ENCODE data around the gene PEAR1.

The PEAR1 gene

DNA sequence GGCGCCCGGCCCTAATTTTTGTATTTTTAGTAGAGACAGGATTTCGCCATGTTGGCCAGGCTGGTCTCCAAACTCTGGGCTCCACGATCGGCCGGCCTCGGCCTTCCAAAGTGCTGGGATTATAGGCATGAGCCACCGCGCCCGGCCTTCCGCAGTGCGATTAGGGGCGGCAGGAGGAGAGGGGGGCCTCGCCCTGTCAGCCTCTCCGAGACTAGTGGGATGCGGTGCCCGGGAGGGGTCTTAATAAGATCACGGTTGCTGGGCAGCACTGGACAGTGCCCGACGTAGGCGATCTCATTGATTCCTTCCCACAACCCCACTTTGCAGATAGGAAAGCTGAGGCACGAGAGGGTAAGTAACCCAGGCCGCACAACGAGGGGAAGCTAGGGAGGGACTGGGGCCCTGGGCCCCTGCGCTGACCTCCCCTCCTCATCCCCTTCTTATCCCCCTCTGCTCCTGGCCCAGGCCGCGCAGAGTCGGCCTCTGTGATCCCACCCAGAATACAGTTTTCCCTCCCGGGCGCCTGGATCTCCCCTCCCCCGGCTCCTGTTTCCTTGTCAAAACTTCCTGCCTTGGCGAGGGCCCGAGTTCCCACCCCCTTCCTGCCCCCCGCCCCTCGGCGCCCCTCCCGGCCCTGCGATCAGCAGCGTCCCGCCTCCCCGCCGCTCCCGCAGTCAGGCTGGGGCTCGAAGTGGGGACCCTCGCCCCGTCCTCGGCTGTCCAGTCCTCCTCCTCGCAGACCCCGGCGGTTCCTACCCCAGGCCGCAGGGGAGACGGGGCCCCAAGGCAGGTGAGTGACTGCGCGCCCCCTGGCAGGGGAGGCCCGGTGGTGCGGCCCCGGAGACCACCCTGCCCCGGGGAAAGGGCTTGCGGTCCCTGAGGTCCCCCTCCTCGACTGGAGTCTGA is at the start of gene PEAR1:
Gene PEAR1, plus strand, starts transcription at position 671 of the 906 bp plus-strand sequence. CDS start 10,209 bp downstream, outside the sequence.
- no peaks in the 10 kb centered on the region for H3K9me3 Mint-ChIP-seq
- peak within 1 kb of the TSS; percentile 68 for H3K4me3 Mint-ChIP-seq
- no peak within 1 kb of the TSS for H3K27ac Mint-ChIP-seq
- H3K4me1 Mint-ChIP-seq (ENCODE audit: low read depth), result peaks cover 10% of the 10 kb centered on the region
- peaks cover 58% of the 10 kb centered on the region for H3K27me3 Mint-ChIP-seq (ENCODE audit: low read depth)
- H3K36me3 Mint-ChIP-seq (ENCODE audit: low read depth), result no peaks in the 10 kb centered on the region

GRCh38 chr1:156844102-156844501 is 49.4 kb upstream of the PEAR1 start:
- Mint-ChIP-seq H3K9me3 (no peaks in the 10 kb centered on the region), H3K27ac (no peak overlapping the region), H3K36me3 (ENCODE audit: low read depth) (peaks cover 3% of the 10 kb centered on the region), H3K27me3 (ENCODE audit: low read depth) (peaks cover 65% of the 10 kb centered on the region), H3K4me1 (ENCODE audit: low read depth) (peaks cover 34% of the 10 kb centered on the region), H3K4me3 (peak overlapping the region; percentile 36)

- H3K27ac Mint-ChIP-seq, result no peak overlapping the region
- peak overlapping the region; percentile 26 for H3K4me3 Mint-ChIP-seq
- peaks cover 34% of the 10 kb centered on the region for H3K4me1 Mint-ChIP-seq (ENCODE audit: low read depth)
- peaks cover 3% of the 10 kb centered on the region for H3K36me3 Mint-ChIP-seq (ENCODE audit: low read depth)
- H3K9me3 Mint-ChIP-seq, result no peaks in the 10 kb centered on the region
- H3K27me3 Mint-ChIP-seq (ENCODE audit: low read depth), result peaks cover 64% of the 10 kb centered on the region
These were observed 48.9 kb upstream of the PEAR1 start for GRCh38 chr1:156844638-156845037.

DNA sequence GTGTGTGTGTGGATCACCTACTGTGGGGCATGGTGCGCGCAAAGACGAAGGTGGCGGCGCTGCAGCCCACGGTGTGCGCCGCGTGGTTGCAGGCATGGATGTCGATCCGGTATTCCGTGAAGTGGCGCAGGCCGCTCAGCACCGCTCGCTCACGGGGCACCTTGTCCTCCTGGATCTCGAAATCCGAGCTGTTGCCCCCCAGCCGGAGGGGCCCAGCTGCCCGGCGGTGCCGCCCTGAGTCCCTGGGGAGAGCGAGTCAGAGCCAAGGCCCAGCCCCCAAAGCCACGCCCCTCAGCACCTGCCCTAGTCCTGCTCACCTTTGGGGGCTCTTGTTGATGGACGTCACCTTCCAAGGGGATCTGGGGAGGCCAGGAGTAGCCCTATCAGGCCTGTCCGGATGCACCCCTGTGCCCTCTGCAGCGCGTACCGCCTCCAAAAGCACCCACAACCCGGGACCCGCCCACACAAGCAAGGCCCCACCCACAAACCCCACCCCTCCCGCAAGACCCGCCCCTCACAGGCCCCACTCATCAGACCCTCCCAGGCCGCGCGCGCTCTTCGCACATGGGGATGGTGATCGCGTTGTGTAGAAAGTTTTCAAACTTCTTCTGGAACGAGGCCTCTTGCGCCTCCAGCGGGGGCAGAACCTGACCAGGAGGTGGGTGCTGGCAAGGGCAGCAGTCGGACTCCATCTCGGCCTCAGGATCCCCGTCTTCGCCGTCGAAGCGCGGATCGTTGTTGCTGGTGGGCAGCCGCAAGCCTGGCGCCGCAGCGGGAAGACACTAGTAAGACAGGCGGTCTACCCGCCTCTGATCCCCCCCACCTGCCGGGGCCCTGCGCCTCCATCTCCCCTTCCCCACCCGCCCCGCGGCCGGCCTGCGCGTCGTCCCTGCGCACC is 48.2 kb upstream of the PEAR1 start:
- Mint-ChIP-seq H3K36me3 (ENCODE audit: low read depth) (peaks cover 3% of the 10 kb centered on the region), H3K9me3 (no peaks in the 10 kb centered on the region), H3K4me1 (ENCODE audit: low read depth) (peaks cover 31% of the 10 kb centered on the region), H3K27me3 (ENCODE audit: low read depth) (peaks cover 63% of the 10 kb centered on the region), H3K27ac (no peak overlapping the region), H3K4me3 (peak overlapping the region; percentile 38)

DNA sequence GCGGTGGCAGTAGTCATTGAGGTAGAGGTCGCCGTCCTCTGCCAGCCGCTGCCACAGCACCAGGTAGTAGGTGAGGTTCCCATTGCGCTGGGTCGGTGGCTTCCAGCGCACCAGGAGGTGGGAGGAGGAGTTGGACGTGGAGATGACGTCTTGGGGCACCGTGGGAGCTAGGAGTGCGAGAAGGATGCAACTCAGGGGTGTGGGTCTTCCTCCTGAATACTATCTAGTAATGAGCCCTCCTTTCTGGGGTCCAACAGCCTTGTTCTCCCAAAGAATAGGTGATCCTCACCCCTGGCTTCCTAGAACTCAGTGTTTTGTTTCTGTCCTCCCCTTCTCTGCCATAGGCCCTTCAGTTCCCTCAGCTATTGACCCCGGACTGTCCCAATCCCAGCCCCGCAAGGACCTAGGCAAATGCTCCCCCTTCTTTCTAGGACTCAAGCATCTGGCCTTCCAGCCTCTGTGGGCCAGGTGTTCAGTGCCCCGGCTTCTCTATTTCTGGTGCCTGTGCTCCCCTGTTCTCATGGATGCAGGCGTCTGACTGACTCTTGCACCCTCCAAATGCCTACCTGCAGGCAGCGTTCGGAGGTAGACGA is 47.5 kb upstream of the PEAR1 start:
- Mint-ChIP-seq H3K9me3 (no peaks in the 10 kb centered on the region), H3K27me3 (ENCODE audit: low read depth) (peaks cover 63% of the 10 kb centered on the region), H3K36me3 (ENCODE audit: low read depth) (peaks cover 3% of the 10 kb centered on the region), H3K4me3 (peak overlapping the region; percentile 71), H3K27ac (no peak overlapping the region), H3K4me1 (ENCODE audit: low read depth) (peaks cover 31% of the 10 kb centered on the region)

DNA sequence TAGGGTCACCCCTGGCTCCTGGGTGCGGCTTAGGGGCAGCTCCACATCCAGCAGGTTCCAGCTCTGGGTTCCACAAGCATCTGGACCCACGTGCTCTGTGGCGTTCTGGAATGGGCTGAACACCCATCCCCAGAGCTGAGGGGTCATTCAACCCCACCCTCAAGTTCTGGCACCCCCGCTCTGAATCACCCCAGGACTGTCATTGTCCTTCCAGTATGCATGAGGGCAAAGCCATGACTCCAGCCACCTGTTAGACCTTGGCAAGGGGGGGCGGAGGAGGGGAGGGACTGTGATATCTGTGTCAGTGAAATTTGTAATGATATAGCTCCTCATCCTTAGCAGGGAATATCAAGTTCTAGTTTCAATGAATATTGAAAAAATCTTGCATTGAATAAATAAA is 46.9 kb upstream of the PEAR1 start:
- H3K4me1 Mint-ChIP-seq (ENCODE audit: low read depth), result peaks cover 31% of the 10 kb centered on the region
- no peak overlapping the region for H3K27ac Mint-ChIP-seq
- H3K27me3 Mint-ChIP-seq (ENCODE audit: low read depth), result peaks cover 61% of the 10 kb centered on the region
- no peak overlapping the region for H3K4me3 Mint-ChIP-seq
- peaks cover 3% of the 10 kb centered on the region for H3K36me3 Mint-ChIP-seq (ENCODE audit: low read depth)
- H3K9me3 Mint-ChIP-seq, result no peaks in the 10 kb centered on the region

GRCh38 chr1:156847591-156848460 is 45.7 kb upstream of the PEAR1 start:
- no peaks in the 10 kb centered on the region for H3K9me3 Mint-ChIP-seq
- H3K4me3 Mint-ChIP-seq, result no peak overlapping the region
- peaks cover 31% of the 10 kb centered on the region for H3K4me1 Mint-ChIP-seq (ENCODE audit: low read depth)
- H3K27ac Mint-ChIP-seq, result no peak overlapping the region
- H3K36me3 Mint-ChIP-seq (ENCODE audit: low read depth), result peaks cover 3% of the 10 kb centered on the region
- peaks cover 52% of the 10 kb centered on the region for H3K27me3 Mint-ChIP-seq (ENCODE audit: low read depth)

DNA sequence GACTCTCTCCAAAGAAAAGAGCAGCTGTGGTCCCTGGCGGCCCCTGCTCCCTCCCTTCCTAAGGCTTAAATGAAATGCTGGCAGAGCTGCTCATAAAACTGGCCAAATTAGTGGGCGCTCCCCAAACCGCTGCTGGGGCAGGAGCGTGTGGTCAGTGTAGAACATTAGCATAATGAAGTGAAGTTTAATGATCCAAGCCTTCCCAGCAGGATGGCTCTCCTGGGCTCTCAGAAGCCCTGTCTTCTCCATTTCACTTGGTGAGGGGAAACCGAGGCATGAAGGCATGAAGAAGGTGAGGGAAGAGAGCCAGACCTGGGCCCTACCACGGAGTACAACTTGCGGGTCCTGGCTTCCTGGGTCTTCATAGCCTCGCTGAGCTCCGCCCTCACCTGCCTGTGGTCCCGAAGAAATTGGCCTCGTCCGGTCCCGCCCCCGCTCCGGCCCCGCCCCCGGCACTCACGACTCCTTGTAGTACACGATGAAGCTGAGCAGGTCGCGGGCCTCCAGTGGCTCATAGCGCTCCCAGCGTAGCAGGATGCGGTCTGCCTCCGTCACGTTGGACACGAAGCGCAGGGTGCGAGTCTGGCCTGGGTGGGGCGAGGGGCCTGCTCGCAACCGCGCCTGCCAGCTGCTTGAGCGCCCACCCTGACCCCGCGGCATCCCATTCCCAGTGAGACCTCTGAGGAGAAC is 44.9 kb upstream of the PEAR1 start:
- Mint-ChIP-seq H3K9me3 (no peaks in the 10 kb centered on the region), H3K27me3 (ENCODE audit: low read depth) (peaks cover 45% of the 10 kb centered on the region), H3K27ac (peak overlapping the region; percentile 76), H3K4me1 (ENCODE audit: low read depth) (peaks cover 31% of the 10 kb centered on the region), H3K4me3 (peak overlapping the region; percentile 42), H3K36me3 (ENCODE audit: low read depth) (peaks cover 3% of the 10 kb centered on the region)

DNA sequence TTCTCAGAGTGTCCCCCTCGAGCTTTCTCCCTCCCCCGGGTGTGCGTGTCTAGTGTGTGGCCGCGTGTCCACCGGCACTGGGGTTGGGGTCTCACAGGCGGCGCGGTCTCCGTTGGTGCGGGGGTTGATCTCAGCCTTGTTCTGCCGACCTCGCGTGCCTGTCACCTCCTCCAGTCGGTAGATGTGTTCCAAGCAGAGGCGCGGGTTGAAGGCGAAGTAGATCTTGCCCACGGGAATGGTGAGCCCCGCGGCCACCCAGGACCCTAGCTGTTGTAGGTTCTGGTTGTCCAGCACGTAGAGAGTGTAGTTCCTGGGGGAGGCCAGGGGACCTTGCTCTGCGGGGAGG is 44.4 kb upstream of the PEAR1 start:
- Mint-ChIP-seq H3K9me3 (no peaks in the 10 kb centered on the region), H3K4me1 (ENCODE audit: low read depth) (peaks cover 28% of the 10 kb centered on the region), H3K27me3 (ENCODE audit: low read depth) (peaks cover 42% of the 10 kb centered on the region), H3K36me3 (ENCODE audit: low read depth) (peaks cover 1% of the 10 kb centered on the region), H3K4me3 (peak overlapping the region; percentile 42), H3K27ac (peak overlapping the region; percentile 76)

GRCh38 chr1:156851779-156852417 is 41.6 kb upstream of the PEAR1 start:
- peaks cover 24% of the 10 kb centered on the region for H3K27me3 Mint-ChIP-seq (ENCODE audit: low read depth)
- peaks cover 19% of the 10 kb centered on the region for H3K4me1 Mint-ChIP-seq (ENCODE audit: low read depth)
- no peak overlapping the region for H3K27ac Mint-ChIP-seq
- H3K4me3 Mint-ChIP-seq, result no peak overlapping the region
- H3K9me3 Mint-ChIP-seq, result no peaks in the 10 kb centered on the region
- H3K36me3 Mint-ChIP-seq (ENCODE audit: low read depth), result peaks cover 1% of the 10 kb centered on the region

- Mint-ChIP-seq H3K27me3 (ENCODE audit: low read depth) (peaks cover 24% of the 10 kb centered on the region), H3K27ac (no peak overlapping the region), H3K9me3 (no peaks in the 10 kb centered on the region), H3K36me3 (ENCODE audit: low read depth) (peaks cover 1% of the 10 kb centered on the region), H3K4me1 (ENCODE audit: low read depth) (peaks cover 14% of the 10 kb centered on the region), H3K4me3 (no peak overlapping the region)
These were observed 41.1 kb upstream of the PEAR1 start for GRCh38 chr1:156852418-156852874.

DNA sequence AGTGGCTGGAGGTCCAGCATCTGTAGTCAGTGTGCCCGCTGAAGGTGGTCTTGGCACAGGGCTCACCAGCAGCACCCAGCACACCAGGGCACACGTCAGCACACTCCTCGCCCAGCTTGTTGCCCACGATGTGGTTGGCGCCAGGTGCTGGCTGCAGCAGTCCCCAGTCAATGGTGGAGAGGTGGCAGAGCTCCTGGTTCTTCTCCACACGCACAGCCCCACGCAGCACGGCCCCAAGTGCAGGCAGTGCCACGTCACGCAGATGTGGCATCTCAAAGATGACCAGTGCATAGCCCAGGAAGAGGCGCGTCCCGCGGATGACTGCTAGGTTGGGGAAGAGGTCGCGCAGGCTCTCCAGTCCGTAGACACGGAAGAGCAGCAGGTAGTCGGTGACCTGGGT is 39.8 kb upstream of the PEAR1 start:
- H3K27ac Mint-ChIP-seq, result no peak overlapping the region

GRCh38 chr1:156854634-156855033 is 38.9 kb upstream of the PEAR1 start:
- Mint-ChIP-seq H3K27me3 (ENCODE audit: low read depth) (peaks cover 34% of the 10 kb centered on the region), H3K4me3 (no peak overlapping the region), H3K27ac (no peak overlapping the region), H3K36me3 (ENCODE audit: low read depth) (peaks cover 3% of the 10 kb centered on the region), H3K4me1 (ENCODE audit: low read depth) (peaks cover 8% of the 10 kb centered on the region), H3K9me3 (no peaks in the 10 kb centered on the region)

More for the DNA sequence above, 39.8 kb upstream of the PEAR1 start:
- peaks cover 3% of the 10 kb centered on the region for H3K36me3 Mint-ChIP-seq (ENCODE audit: low read depth)
- H3K9me3 Mint-ChIP-seq, result no peaks in the 10 kb centered on the region
- H3K4me3 Mint-ChIP-seq, result no peak overlapping the region
- H3K4me1 Mint-ChIP-seq (ENCODE audit: low read depth), result peaks cover 10% of the 10 kb centered on the region
- H3K27me3 Mint-ChIP-seq (ENCODE audit: low read depth), result peaks cover 29% of the 10 kb centered on the region
